Measurements from ENCODE around the gene UBXN6.

DNA sequence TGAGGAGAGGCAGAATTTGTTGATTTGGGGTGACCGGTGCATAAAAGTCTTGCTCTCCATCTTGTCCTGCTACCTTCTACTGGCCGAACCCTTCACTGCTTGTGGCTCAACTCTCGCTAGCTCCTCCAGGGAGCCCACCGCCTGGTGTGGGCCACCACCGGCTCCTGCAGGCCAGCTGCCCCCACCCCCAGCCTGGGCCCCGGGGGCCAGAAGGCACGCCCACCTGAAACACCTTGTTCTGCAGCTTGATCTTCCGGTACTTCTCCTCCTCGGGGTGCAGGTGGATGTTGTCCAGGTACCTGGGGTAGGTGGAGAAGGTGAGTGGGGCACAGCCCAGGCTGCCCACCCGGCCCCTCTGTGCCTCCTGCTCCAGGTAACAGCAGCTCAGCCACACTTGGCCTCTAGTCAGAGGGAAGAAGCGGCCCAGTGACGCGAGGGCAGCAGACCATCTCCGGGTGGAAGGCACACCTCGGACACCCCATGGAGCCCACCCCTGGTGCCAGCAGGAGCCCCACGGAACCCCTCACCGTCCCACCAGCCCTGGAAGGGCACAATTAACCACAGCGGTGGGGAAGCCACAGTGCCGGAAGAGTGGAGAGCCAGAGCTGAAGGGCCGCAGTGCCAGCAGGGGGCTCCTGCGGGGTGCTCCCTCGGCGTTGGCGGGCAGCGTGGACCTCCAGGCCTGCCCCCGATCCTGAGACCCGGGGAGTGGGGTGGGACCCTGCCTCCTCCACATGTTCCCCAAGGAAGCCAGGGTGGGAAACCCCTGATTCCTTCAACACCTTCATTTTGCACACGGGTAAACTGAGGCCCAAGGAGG lies 10.1 kb downstream of the UBXN6 start:
- TF ChIP-seq, protein P1, sequence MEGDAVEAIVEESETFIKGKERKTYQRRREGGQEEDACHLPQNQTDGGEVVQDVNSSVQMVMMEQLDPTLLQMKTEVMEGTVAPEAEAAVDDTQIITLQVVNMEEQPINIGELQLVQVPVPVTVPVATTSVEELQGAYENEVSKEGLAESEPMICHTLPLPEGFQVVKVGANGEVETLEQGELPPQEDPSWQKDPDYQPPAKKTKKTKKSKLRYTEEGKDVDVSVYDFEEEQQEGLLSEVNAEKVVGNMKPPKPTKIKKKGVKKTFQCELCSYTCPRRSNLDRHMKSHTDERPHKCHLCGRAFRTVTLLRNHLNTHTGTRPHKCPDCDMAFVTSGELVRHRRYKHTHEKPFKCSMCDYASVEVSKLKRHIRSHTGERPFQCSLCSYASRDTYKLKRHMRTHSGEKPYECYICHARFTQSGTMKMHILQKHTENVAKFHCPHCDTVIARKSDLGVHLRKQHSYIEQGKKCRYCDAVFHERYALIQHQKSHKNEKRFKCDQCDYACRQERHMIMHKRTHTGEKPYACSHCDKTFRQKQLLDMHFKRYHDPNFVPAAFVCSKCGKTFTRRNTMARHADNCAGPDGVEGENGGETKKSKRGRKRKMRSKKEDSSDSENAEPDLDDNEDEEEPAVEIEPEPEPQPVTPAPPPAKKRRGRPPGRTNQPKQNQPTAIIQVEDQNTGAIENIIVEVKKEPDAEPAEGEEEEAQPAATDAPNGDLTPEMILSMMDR (IDR thresholded peaks at IDR 0.05 in 4 of 5, conservative IDR thresholded peaks at IDR 0.05 in 1 of 5) = no peak
- TF ChIP-seq POLR2A (IDR thresholded peaks at IDR 0.05) = no peak

Data from gastrocnemius medialis (tissue), 4 donors.